Activated naive CD8-positive, alpha-beta T cell treated with anti-CD3 and anti-CD28 coated beads, Interleukin-2, amount 50 U/mL, for 16 hours (primary cell): ENCODE results near the gene ZNF845.
"Not testable (repeated sequence)": the region's sequence is repeated elsewhere in the genome, so short reads cannot be mapped to it uniquely, and the experiment has no call there.

Source experiments
- DNase-seq: peaks from one replicate; pipeline ENCODE4 v3.0.0-alpha.2; 2020; ENCODE audit warnings: low read depth, low spot score

Gene ZNF845

GRCh38 chr19:53381376-53381775 is 47.8 kb downstream of the ZNF845 start:
- no peak for DNase-seq

GRCh38 chr19:53388168-53388567 is 54.6 kb downstream of the ZNF845 start:
- DNase-seq: no peak

DNA sequence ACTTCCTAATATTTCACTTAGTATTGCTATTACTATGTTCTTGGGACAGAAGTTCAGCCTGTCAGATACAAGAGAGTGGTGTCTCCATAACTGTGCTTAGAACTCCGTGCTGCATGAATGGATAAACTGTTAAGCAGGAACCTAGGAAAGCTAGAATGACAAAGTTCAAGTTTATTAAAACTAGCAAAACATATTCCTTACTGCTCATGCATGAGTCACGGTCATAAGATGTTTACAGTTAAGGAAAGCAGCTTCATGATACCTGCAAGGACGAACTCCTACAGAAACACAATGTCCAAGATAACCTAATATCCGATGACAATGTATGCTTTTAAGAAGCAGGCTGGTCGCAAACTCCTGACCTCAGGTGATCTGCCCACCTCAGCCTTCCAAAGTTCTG is 55.4 kb downstream of the ZNF845 start:
- DNase-seq: no peak

DNA sequence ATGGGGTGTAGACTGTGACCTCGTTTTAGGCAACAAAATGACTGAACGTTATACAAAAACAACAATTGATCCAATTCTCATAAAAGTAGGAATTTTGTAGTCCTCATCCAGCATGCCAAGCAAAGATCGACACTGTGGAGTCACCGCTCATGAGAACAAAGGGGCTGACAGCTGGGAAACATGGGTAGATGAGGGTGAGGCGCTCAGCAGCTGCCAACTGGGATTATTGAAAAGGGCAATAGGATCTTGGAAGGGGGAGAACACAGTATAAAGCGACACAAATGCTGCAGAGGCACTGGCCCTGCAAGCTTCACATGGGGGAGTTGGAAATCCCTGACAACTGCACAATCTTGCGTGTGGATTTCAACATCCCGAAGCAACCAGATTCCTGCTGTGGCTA is 56.0 kb downstream of the ZNF845 start:
- DNase-seq: no peak

DNA sequence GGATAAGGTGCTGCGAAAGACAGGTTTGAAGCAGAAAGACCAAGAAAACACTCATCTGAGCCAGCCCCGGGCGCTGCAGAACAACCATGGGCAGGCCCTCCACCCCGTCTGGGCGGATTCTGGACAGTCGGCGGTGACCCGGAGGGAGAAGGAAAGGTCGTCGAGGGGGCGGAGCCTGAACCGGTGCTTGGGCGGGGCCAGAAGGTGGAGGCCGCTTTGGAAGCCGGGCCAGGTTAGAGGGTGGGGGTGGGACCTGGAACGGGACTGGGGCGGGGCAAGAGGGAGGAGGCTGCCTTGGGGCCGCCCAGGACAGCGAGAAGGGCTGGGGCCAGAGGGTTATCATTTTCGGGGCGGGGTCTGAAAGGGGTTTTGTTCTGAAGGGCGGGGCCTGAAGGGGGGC is 56.4 kb downstream of the ZNF845 start:
- DNase-seq: no peak

DNA sequence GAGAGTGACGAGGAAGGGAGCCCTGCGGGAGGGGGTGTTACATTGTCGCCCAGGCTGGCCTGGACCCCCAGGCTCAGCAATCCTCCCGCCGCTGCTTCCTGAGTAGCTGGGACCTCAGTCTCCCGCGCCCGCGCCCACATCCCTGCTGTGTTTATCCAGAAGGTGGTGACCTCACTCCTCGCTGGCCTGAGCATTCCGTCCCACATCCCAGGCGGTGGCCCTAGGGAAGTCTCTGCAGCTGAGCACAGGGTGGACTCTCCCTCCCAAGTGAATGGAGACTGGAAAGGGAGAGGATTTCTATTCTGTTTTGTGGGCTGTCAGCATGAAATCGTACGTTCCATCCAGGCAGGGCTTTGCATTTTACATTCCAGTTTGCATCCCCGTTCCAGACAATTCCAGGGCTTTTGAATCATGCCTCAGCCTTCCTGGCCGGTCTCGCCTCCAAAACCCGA is 61.0 kb downstream of the ZNF845 start:
- no peak for DNase-seq

DNA sequence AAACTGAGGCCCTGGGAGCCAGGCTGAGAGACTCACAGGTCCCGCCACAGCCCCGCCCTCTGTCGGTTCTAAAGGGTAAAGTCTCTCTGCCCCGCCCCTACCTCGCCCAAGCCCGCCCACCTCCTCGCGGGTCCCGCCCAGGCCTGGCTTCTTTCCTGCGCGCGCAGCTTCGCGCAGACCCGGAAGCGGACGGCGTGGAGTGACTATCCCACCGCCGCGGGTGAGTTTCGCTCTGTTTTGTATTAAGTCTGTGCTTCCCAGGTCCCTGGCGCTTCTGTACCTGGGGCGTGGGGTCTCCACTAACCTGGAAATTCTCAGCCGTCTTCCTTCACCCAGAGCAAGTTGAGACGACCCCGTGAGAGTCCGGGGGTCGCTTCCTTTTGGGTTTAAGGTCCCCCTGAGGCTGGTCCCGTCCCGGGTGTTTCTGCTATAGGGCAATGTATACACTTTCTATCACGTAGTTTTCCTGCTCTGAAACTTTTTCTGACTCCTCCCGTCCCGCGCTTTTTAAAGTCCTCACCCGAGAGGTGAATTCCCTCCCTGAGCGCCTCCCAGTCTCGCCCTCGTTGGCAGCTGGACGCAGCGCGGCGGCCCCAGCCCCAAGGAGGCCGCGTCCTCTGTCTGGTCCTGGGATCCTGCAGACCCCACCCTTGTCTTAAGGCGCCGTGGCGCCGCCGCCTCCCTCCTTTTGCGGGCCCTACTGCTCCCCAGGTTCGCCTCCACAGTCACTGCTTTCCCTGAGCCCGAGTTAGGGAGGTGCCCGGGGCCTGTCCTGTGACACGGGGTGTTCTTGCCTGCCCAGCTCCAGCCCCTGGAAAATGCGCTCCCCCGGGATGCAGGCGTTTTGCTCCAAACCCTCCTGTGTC is 61.7 kb downstream of the ZNF845 start, which contains the start of gene ZNF765:
Gene ZNF765, plus strand, starts transcription at position 176 of the 866 bp plus-strand sequence. CDS start 2,867 bp downstream, outside the sequence.
- DNase-seq: peak; percentile 90

DNA sequence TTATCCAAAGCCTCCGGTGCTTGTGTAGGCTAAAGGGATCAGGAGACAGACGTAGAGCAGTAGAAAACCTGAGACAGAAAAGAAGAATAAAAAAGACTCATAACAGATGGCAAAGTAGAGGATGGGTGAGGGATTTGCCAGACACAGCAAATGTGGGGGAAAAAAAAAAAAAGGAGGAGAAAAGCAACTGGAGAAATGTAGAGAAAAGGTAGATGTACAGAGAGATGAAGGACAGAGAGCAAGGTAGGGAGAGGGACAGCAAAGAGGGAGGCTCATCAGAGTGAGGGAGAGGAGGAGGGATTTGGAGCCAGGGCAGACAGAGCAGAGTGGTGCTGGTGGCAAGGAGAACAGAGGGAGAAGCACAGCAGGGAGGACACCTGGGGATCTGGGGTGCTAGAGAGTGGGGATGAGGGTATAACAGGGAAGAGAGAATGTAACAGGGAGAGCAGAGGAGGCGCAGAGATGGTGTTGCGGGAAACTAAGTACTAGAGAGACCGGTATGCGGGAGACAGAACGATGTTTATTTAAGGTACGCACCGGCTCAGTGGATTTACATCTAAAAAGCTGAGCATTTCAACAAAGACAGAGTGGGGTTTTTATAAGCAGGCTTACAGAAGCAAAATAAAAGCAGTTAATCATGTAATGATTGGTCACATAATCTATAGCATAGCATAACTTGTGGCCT is 62.4 kb downstream of the ZNF845 start:
- DNase-seq: not testable (repeated sequence)

DNA sequence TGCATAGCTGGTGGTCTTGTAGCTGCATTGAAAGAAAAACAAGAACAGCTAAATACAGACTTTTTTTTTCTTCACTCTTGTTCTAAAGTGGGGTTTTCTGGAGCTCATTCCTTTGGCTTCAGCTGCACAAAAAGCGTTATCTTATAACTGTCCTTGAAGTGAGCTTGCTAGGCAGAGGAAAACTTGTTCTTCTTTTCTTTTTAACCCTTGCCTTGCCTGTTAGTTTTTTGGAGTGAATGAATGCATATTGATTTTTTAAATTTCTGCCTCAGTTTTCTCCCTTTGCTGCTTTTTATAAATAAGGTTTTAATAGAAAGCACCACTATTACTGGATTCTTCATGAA is 62.9 kb downstream of the ZNF845 start:
- DNase-seq: no peak

DNA sequence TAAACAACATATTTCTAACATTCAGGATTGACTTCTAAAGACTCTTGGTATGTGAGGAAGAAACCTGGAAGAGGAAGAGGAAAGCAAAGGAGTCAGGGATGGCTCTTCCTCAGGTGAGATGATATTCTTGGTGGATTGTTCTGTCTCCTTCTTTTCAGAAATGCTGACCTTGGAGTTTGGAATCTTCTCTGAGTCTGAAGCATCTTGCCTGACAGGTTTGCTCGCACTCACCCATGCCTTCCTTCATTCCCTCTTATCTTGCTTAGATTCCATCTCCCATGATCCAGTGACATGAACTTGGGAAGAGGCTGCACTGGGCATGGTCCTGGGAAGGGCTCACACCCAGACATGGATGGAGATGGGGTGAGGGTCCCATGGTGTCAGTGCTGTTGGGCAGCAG is 64.4 kb downstream of the ZNF845 start:
- DNase-seq: not testable (repeated sequence)
